IPS DF 6.9 (cell line): ENCODE measurements around the gene GALNT10.

Experiments used
- DNase-seq: peaks from one replicate; pipeline ENCODE4 v3.0.0-alpha.2; 2013; ENCODE audit warnings: low read depth, low spot score
- H3K27ac ChIP-seq: one replicate; pipeline ENCODE4 v1.5.1; 2013; ENCODE audit warnings: low read length, control low read depth
- H3K27me3 ChIP-seq: 2 replicates; pipeline ENCODE4 v1.6.1; 2013; ENCODE audit warnings: mild to moderate bottlenecking, low read length; ENCODE audit not compliant: control insufficient read depth, insufficient read depth
- H3K36me3 ChIP-seq: 2 replicates; pipeline ENCODE4 v1.6.1; 2013; ENCODE audit warnings: low read length; ENCODE audit not compliant: control insufficient read depth, insufficient read depth
- H3K4me1 ChIP-seq: 2 replicates; pipeline ENCODE4 v1.6.1; 2013; ENCODE audit warnings: low read length; ENCODE audit not compliant: control insufficient read depth, insufficient read depth
- H3K4me3 ChIP-seq: 2 replicates; pipeline ENCODE4 v1.5.1; 2013; ENCODE audit warnings: mild to moderate bottlenecking, low read length
- H3K9me3 ChIP-seq: 2 replicates; pipeline ENCODE4 v1.6.1; 2013; ENCODE audit warnings: low read length, inconsistent platforms; ENCODE audit not compliant: control insufficient read depth, insufficient read depth
- WGBS: extraction: QIAGEN DNeasy Blood & Tissue Kit; methylation state at CpG from one replicate; pipeline ENCODE4 v1.1.7; 2013; ENCODE audit warnings: mixed read lengths, missing lambda C conversion rate; ENCODE audit not compliant: insufficient read length, insufficient coverage; 5-methylcytosine and 5-hydroxymethylcytosine counted together

GALNT10 gene

DNA sequence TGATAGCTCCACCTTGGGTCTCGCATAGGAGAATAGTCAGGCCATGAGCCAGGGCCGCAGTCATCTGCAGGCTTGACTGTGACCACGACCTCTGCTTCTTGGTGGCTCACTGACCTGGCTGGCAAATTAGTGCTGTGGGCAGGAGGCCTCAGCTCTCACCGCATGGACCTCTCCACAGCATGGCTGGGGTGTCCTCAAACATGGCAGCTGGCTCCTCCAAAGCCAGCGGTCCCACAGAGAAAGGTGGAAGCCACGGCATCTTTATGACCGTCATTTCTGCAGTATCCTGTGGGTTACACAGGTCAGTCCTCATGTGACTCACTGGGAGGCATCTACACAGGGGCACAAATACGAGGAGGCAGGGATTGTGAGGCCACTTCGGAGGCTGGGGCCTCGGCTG, 212.1 kb downstream of the GALNT10 start:
- H3K4me1 ChIP-seq: no peaks in the 10 kb centered on the region
- no peaks in the 10 kb centered on the region for H3K36me3 ChIP-seq
- WGBS: no CpG with 5 or more reads among the region's 10 CpGs
- H3K27me3 ChIP-seq: no peaks in the 10 kb centered on the region
- no peaks in the 10 kb centered on the region for H3K9me3 ChIP-seq
- H3K4me3 ChIP-seq: no peak overlapping the region
- no peak for DNase-seq
- no peak overlapping the region for H3K27ac ChIP-seq

DNA sequence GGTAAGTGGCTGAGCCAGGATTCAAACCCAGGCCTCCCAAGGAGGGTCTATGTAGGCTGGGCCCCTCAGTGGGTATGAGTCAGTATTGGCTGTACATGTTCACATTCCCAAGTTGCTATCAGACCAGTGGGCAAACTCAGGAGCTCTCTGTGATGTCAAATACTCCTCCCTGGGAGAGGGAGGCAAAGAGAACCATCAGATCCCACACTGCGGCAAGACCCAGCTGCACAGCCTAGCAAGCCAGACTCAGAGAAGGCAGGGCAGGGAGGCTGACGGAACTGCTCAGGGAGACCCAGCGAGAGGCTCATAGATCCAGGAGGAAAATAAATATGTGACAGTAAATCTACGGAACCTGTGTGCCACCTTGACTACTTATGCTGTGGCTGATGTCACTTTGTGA, 212.7 kb downstream of the GALNT10 start:
- no peaks in the 10 kb centered on the region for H3K9me3 ChIP-seq
- no peak overlapping the region for H3K27ac ChIP-seq
- H3K36me3 ChIP-seq: no peaks in the 10 kb centered on the region
- WGBS: no CpG with 5 or more reads among the region's 4 CpGs
- H3K4me3 ChIP-seq: no peak overlapping the region
- H3K27me3 ChIP-seq: no peaks in the 10 kb centered on the region
- no peak for DNase-seq
- H3K4me1 ChIP-seq: no peaks in the 10 kb centered on the region

DNA sequence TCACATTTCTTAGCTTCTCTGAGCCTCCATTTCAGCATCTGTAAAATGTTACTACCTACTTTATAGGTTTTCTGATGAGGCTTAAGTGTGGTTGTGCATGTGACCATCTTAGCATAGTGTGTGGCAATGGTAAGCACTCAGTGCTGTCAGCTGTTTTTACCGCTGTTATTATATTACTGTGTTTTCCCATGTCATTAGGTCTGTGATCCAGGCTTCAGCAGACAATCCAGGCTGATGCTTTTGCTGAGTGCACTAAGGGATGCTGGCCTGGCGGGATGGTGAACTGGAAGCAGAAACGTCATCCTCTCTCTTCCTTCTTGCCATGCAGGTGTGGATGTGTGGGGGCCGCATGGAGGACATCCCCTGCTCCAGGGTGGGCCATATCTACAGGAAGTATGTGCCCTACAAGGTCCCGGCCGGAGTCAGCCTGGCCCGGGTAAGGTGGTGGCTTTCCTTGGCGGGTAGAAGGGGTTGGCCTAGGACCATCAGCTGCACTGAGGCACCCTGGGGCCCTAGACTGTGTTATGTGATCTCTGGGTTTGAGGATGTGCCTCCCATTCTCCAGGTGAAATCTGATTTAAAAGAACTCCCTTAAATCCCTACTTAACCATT, 213.3 kb downstream of the GALNT10 start:
- DNase-seq: no peak
- WGBS: no CpG with 5 or more reads among the region's 8 CpGs
- no peak overlapping the region for H3K27ac ChIP-seq

DNA sequence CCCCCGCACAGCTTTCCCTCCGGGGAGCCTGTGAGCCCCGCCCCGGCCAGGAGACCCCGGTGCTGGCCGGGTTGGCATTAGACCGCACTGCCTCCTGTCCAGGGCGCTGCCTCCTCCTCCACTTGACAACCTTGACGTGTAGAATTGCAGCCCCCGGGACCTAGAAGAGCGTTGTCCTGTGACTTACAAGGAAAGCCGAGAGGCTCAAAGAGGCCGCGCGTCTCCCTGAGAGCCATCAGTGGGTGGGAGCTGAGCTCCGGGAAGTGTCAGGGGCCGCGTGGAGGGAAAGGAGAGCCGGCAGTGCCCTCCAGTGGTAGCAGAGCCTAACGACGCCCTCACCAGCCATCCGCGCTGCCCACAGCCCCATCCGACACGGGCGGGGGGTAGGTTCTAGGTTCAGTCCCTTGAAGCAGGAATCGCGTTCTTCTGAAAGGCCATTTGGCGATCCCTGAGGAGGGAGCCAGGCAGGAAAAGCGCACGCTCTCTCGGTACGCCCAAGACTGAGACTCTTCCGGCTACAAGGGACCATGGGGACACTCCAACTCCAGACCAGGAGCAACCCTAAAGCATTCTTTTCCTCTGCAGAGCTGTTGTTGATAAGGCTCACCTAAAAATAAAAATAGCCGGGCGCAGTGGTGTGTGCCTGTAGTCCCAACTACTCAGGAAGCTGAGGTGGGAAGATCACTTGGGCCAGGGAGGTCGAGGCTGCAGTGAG, 214.7 kb downstream of the GALNT10 start:
- H3K4me1 ChIP-seq: no peaks in the 10 kb centered on the region
- no peak overlapping the region for H3K27ac ChIP-seq
- H3K27me3 ChIP-seq: no peaks in the 10 kb centered on the region
- no peak overlapping the region; the same call in 1 of the 2 replicates for H3K4me3 ChIP-seq
- H3K36me3 ChIP-seq: no peaks in the 10 kb centered on the region
- no CpG with 5 or more reads among the region's 37 CpGs for WGBS
- DNase-seq: peak; percentile 73
- no peaks in the 10 kb centered on the region for H3K9me3 ChIP-seq

More for the DNA sequence above, 213.3 kb downstream of the GALNT10 start:
- no peaks in the 10 kb centered on the region for H3K27me3 ChIP-seq
- H3K4me3 ChIP-seq: no peak overlapping the region
- no peaks in the 10 kb centered on the region for H3K4me1 ChIP-seq
- H3K9me3 ChIP-seq: no peaks in the 10 kb centered on the region
- no peaks in the 10 kb centered on the region for H3K36me3 ChIP-seq

DNA sequence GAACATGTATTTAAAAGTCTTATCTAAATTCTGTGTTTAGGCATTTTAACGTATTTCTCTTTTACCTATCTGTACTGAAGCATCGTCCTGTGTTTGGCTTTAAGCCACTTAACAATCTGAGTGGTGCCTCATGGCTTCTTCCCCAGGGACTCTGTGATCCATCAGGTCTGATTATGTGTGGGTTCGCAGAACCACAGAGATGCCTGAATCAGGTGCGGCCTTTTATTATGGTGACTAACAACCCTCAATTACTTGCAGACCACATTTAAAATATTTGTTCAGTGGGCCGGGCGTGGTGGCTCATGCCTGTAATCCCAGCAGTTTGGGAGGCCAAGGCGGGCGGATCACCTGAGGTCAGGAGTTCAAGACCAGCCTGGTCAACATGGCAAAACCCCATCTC, 215.7 kb downstream of the GALNT10 start:
- DNase-seq: no peak
- Histone ChIP-seq H3K27ac (no peak overlapping the region), H3K36me3 (no peaks in the 10 kb centered on the region), H3K27me3 (no peaks in the 10 kb centered on the region), H3K4me3 (no peak overlapping the region), H3K9me3 (no peaks in the 10 kb centered on the region), H3K4me1 (no peaks in the 10 kb centered on the region)
- WGBS: no CpG with 5 or more reads among the region's 8 CpGs

DNA sequence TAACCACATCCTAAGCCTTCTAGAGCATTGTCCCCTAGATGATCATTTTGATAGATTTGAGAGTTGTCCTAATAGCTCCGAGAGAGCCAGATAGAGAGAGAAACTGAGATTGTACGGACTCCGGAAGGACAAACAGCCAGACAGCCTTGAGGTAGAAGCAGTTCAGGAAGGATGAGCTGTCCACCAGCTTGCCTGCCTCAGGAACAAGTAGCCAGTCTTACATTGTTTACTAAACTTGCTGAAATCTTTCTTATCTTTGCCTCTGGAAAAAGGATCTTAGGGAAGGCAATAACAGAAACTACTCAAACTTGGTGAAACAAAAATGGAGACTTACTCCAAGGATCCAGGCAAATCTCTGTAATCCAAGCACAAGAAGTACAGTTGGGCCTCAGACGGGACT, 216.3 kb downstream of the GALNT10 start:
- H3K4me1 ChIP-seq: no peaks in the 10 kb centered on the region
- H3K27ac ChIP-seq: no peak overlapping the region
- H3K4me3 ChIP-seq: no peak overlapping the region
- no peaks in the 10 kb centered on the region for H3K27me3 ChIP-seq
- no peaks in the 10 kb centered on the region for H3K9me3 ChIP-seq
- H3K36me3 ChIP-seq: no peaks in the 10 kb centered on the region
- WGBS: no CpG with 5 or more reads among the region's 4 CpGs
- DNase-seq: no peak

DNA sequence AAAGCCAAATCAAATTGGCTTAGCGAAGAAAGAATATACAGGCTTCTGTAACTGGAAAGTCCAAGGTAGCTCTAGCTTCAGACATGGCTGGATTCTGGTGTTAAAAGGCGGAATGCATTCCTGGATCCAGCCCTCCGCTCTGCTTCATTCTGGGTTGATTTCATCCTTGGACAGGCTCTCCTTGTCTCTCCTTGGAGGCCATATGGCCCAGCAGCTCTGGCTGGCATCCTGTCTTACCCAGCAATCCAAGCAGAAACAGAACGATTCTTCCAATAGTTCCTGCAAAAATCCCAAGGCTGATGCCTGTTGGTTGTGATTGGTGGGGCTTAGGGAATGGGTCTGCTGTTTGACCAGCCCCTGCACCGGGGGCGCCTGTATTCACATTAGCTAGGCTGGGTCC, 218.3 kb downstream of the GALNT10 start:
- Histone ChIP-seq H3K4me3 (no peak overlapping the region), H3K9me3 (no peaks in the 10 kb centered on the region), H3K36me3 (no peaks in the 10 kb centered on the region), H3K4me1 (no peaks in the 10 kb centered on the region), H3K27me3 (no peaks in the 10 kb centered on the region), H3K27ac (no peak overlapping the region)
- DNase-seq: no peak
- no CpG with 5 or more reads among the region's 6 CpGs for WGBS

DNA sequence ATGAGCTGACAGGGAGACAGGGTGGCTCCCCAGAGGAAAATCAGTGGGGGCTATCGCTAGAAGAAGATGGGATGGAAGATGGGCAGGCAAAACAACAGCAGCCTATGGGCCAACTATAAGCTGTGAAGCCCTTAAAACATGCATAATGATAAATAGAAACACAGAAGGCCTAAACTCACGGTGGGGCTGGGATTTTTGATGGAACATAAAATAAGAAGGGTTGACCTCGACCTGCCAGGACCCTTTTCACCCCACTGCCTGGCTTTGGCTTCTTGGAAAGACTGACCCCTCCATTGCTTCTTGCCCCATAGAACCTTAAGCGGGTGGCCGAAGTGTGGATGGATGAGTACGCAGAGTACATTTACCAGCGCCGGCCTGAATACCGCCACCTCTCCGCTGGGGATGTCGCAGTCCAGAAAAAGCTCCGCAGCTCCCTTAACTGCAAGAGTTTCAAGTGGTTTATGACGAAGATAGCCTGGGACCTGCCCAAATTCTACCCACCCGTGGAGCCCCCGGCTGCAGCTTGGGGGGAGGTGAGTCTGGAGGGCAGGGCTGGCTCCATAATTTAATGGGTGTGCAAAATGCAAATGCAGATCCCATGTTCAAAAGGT, 218.8 kb downstream of the GALNT10 start:
- no CpG with 5 or more reads among the region's 15 CpGs for WGBS
- H3K4me1 ChIP-seq: no peaks in the 10 kb centered on the region
- no peak overlapping the region for H3K4me3 ChIP-seq
- no peaks in the 10 kb centered on the region for H3K9me3 ChIP-seq
- no peak for DNase-seq
- no peaks in the 10 kb centered on the region for H3K27me3 ChIP-seq
- H3K27ac ChIP-seq: no peak overlapping the region
- H3K36me3 ChIP-seq: no peaks in the 10 kb centered on the region

DNA sequence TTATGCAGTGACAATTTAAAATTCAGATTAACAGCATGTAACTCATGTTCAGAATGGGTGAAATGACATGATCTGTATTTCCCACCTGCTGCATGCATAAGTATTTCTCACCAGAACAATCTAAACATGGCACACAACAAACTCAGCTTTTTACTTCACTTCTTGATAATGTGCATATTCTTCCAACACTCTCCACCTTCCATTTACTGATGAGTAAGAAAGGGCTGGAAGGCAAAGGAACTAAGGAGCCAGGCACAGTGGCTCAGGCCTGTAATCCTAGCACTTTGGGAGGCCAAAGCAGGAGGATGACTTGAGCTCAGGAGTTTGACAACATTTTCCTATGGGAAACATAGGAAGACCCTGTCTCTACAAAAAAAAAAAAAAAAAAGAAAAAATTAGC, 219.5 kb downstream of the GALNT10 start:
- no peak for DNase-seq
- H3K4me3 ChIP-seq: no peak overlapping the region
- H3K27ac ChIP-seq: no peak overlapping the region
- no peaks in the 10 kb centered on the region for H3K9me3 ChIP-seq
- H3K4me1 ChIP-seq: no peaks in the 10 kb centered on the region
- no peaks in the 10 kb centered on the region for H3K36me3 ChIP-seq
- H3K27me3 ChIP-seq: no peaks in the 10 kb centered on the region

DNA sequence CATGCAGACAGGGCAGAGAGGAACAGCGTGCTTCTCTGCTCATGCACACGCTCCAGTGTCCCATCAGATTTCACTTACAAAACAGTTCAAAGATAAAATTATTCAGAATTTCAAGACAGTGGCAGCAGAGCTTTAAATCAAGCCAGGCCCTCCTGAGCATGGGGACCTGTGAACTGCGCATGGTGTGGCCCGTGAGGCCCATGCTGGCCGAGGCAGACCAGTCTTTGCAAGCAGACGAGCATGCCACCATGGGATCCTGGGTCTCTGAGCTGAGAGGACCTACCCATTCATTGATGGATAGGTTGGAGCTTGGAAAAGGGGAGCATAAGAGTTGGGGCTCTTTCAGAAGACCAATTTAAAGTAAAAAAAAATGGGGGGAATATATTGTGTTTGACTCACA, 220.3 kb downstream of the GALNT10 start:
- Histone ChIP-seq H3K27ac (no peak overlapping the region), H3K4me1 (no peaks in the 10 kb centered on the region), H3K27me3 (no peaks in the 10 kb centered on the region), H3K9me3 (no peaks in the 10 kb centered on the region), H3K36me3 (no peaks in the 10 kb centered on the region), H3K4me3 (no peak overlapping the region)
- no CpG with 5 or more reads among the region's 6 CpGs for WGBS
- DNase-seq: no peak

DNA sequence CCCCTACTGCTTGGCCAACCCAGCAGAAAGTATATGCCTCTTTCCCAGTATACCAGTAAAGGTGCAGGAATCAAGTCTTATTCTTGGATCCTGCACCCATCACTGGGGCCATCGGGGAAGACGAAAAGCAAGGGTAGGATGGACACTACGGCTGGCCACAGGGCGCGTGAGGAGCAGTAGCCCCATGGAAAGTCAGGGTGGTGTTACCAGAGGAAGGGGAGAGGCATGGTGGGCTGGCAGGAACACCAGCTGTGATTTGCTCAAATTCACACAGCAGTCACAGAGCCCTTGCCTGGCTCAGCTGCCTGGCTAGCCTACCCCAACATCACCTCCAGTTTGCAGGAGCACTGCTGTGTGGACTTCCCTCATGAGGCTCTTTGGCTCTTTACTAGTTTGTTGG, 220.8 kb downstream of the GALNT10 start:
- Histone ChIP-seq H3K4me1 (no peaks in the 10 kb centered on the region), H3K27me3 (no peaks in the 10 kb centered on the region), H3K4me3 (no peak overlapping the region), H3K36me3 (no peaks in the 10 kb centered on the region), H3K27ac (no peak overlapping the region), H3K9me3 (no peaks in the 10 kb centered on the region)
- WGBS: no CpG with 5 or more reads among the region's 5 CpGs
- DNase-seq: no peak
